HG03064 (cell line): Measurements from ENCODE around the gene SH3BP1.

Experiments
- ATAC-seq: cut with Tn5 transposase; IDR thresholded peaks from one replicate; pipeline ENCODE4 v1.9.1; 2021; ENCODE audit warnings: low read depth; ENCODE audit not compliant: unreplicated experiment

SH3BP1 gene

DNA sequence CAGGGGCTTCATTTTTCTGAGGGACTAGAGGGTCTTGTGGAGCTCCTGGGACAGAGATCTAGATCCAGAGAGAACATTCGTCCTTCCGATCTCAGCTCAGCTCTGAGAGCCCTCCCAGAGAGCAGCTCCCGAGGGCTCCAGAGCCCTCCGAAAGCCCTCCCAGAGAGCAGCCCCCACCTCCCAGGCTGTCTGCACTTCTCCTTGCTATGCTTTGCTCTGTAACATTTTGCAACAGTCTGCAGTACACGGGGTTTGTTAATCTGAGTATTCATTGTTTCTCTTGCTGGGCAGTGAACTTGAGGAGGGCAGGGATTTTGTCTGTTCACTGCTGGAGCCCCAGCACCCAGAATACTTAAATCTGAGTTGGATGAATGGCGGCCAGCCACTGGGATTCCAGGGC, 28.3 kb upstream of the SH3BP1 start:
- ATAC-seq = no peak

DNA sequence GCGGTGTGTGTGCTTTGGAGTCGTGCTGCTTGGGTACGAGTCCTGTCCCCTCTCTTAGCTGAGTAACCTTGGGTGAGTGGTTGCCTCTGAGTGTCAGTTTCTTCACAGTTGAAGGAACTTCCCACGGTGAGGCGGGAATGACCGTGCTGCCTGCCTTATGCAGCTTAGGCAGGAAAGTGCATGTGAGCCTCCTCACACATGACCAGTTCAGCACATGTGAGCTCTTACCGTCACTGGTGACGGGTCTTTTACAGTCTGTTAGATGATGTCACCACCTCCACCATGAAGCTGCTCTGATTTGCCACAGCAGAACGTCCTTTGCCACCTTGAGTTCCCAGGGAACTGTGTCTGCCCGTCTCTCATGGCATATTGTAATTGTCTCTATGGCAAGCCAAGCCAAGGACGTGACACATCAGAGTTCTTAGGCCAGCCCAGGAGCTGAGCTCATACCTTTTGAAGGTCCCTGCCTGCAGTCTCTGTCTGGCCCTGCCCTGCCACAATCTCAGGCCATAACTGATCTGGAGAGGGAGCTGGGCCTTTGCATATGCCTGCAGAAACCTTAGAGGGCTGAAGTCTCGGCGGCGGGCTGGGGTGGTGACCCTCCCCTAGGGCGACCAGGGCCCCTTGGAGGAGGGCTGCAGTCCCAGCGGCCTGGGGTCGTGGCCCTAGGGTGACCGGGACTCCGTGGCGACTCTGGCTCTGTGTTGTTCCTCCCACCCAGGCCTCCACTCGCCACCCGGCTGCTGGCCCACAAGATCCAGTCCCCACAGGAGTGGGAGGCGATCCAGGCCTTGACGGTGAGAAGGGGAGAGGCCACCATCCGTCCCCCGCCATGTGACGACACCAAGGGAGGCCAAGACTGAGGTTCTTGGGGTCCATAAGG, 23.0 kb upstream of the SH3BP1 start:
- ATAC-seq = no peak

DNA sequence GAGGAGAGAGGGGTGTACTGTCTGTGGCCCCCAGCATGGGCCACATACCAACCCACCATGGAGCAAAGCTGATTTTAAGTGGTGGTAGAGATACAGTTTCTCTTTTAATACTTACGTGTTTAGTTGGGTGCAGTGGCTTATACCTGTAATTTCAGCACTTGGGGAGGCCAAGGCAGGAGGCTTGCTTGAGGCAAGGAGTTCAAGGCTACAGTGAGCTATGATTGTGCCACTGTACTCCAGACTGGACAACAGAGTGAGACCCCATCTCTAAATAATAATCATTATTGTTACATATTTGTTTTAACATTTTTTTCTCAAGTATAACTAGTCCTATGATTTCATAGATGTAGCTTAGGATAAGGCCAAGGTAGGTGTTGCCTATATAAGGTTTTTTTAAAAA, 22.0 kb upstream of the SH3BP1 start:
- ATAC-seq = no peak

DNA sequence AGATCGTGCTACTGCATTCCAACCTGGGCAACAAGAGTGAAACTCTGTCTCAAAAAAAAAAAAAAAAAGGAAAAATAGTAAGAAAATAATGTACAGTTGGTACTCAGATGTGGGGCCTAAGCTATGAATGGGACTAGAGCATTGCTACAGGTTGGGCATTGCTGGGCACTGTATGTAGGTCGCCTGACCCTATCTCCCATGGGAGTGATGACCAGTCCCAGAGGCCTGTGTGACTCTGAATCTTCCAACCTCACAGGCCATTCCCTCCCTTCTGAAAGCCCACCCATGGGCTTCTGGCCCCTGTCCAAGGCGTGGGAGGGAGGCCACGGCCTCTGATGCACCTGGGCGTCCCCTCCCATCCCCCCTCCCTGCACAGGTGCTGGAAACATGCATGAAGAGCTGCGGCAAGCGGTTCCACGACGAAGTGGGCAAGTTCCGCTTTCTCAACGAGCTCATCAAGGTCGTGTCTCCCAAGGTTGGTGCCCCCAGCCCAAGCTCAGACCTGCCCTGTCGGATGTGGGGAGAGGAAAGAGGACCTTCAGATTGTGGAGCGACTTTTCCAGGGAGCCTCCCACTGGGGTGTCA, 21.3 kb upstream of the SH3BP1 start:
- ATAC-seq = no peak

DNA sequence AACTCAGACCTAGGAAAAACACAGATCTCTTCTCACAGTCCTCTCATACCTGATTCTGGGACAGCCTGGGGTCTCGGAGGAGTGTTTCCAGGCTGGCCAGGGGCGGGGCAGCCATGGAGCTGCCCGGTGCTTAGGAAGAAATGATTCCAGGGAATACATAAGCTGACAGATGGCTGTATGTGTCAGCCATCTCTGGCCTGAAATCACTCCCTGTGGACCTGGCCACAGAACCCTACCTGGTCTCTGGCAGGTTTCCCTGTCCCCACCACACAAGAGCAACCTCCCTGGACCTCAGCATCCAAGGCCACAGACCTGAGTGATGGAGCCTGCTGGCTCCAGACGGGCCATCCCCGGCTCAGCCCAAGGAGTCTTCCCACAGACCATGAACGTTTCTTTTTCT, 20.8 kb upstream of the SH3BP1 start:
- no peak for ATAC-seq

DNA sequence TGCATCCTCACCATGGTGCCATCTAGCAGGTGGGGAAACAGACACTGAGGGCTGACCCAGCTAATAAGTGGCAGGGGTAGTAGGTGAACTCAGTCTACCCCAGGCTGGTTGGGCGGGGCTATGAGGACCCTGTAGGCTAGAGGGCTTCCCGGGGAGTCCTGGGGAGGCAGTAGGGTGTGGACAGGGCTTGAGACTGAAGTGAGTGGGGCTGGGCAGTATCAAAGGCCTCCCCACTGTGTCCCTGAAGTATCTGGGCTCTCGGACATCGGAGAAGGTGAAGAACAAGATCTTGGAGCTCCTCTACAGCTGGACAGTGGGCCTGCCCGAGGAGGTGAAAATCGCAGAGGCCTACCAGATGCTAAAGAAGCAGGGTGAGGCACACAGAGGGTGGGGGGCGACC, 19.5 kb upstream of the SH3BP1 start:
- ATAC-seq = no peak

DNA sequence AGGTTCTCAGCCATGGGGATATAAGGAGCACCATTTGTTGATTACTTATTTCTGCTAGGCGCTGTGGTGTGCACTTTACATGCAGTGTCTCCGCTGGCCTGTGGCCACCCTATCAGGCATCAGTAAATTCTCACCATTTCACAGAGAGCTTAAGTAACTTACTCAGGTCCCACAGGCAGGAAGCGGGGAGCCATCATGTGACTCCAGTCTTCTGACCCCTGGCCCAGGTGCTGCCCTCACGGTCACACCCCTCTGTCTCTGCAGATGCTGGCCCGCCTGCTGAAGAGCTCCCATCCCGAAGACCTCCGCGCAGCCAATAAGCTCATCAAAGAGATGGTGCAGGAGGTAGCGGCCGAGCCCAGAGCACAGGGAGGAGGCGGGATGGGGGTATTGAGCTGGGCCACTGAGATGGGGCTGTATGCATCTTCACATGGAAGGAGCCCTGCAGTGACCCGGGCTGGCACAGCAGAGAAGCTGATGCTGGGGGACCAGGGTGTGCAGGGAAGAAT, 18.1 kb upstream of the SH3BP1 start:
- no peak for ATAC-seq

DNA sequence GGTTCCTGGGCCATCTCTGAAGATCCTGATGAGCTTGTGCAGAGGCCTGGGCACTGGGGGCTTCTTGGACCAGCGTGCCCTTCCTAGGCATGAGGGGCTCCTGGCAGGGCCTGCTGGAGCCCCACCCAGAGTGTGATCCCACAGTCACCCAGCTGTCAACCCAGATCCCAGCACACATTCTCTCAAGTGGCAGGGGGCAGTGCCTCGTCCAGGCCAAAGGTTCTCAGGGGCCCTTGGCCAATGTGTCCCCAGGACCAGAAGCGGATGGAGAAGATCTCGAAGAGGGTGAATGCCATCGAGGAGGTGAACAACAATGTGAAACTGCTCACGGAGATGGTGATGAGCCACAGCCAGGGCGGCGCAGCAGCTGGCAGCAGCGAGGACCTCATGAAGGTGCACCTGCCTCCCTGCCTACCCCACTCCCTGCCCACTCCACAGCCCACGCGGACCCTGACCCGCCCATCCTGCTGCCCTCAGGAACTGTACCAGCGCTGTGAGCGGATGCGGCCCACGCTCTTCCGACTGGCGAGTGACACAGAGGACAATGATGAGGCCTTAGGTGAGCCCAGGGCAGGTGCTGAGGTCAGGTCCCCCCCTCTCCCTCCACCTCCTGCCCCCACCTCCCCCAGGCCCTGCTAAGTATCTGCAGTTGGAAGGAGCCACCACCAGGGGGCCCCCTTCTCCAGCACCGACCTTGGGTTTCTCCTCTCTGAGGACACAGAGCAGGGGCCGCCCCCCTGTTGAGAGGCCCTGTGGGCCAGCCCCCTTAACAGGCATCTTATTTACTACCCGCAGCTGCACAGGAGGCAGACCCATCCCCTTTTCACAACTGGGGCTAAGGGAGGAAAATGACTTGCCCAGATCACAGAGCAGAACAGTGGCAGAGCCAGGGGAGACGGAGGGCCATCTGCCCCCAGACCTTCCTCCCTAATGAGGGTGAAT, 16.1 kb upstream of the SH3BP1 start:
- ATAC-seq = no peak

DNA sequence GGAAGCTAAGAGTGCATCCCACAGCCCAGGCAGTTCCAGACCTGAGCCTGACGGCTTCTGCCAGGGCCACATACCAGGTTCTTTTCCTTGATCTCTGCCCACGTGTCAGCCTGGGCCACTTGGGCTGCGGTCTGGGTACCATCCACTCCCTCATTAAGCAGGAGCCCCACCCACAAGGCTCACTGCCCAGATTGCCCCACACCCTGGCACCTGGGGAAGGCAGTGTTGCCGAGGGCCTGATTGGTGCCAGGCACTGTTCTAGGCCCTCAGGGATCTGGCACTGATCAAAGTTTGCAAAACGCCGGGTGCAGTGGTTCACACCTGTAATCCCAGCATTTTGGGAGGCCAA, 15.5 kb upstream of the SH3BP1 start:
- ATAC-seq = no peak

DNA sequence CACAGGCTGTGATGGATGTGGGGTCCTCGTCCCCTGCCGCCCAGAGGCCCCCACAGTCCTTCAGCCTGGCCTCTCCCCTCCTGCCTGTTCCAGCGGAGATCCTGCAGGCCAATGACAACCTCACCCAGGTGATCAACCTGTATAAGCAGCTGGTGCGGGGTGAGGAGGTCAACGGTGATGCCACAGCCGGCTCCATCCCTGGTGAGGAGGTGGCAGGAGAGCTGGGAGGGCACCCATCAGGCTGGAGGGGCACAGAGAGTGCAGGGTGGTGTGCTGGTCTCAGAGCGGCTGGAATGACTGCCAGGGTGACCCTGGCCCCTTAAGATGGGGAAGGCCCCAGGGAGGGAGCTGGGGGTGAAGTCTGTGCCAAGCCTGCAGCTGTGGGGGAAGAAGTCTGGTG, 14.6 kb upstream of the SH3BP1 start:
- no peak for ATAC-seq

DNA sequence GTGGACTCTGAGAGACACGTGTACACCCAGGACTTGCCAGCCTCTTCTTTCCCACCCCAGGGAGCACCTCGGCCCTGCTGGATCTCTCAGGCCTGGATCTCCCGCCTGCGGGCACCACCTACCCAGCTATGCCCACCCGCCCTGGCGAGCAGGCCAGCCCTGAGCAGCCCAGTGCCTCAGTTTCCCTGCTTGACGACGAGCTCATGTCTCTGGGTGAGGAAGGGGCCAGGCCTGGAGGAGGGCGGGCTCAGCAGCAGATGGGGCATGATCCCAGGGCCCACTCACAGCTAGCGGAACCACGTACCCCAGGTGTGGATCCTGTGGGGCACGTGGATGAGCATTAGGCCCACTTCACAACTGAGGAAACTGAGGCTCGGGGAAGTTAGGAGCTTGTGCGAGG, 13.7 kb upstream of the SH3BP1 start:
- no peak for ATAC-seq

DNA sequence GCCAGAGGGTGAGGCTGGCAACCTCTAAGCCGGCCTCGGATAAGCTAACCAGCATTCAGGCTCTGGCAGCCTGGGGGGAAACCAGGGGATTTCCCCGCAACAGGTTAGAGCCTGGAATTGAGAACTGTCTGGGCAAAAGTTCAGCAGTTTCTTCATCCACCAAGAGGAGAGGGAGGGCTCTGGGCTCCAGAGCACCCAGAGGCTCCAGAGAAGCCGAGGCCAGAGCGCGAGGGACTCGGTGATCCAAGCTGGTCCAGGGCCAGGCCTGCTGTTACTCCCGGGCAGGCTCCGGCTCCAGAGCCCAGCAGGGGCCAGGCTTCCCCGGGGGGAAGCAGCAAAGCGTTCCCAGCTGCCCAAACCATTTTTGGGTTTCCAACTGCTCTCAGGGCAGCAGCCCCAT, 13.3 kb upstream of the SH3BP1 start:
- ATAC-seq = no peak

DNA sequence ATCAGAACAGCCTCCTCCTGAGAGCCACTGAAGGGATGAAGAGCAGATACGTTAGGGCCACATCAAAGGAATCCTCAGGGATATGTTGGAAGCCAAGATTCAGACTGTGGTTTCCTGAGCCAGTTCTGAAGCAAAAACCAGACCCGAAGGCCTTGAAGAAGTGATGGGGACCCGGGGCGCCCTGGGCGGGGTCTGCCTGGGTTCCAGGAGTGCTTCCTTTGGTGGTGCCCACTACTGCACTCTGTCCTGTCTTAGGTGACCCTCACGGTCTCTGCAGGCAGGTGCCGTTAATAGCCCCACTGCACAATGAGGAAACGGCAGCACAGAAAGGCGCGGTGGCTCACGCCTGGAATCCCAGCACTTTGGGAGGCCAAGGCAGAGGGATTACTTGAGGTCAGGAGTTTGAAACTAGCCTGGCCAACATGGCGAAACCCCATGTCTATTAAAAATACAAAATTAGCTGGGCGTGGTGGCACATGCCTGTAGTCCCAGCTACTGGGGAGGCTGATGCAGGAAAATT, 12.9 kb upstream of the SH3BP1 start:
- no peak for ATAC-seq

DNA sequence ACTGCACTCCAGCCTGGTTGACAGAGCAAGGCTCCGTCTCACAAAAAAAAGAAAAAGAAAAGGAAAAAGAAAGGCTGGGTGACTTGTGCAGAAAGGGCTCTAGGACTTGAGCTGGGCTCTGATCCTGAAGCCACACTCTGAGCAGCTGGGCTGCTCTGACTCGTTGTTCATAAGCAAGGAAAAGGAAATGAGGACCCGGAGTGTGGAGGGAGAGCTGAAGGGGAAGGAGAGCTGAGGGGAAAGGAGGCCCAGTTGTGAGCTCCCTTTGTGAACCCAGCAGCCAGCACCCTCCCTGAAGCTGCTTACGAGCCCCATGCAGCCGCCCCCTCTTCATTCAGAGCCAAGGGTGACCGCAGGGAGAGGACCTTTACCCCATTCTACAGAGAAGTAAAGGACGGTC, 12.3 kb upstream of the SH3BP1 start:
- ATAC-seq = no peak

DNA sequence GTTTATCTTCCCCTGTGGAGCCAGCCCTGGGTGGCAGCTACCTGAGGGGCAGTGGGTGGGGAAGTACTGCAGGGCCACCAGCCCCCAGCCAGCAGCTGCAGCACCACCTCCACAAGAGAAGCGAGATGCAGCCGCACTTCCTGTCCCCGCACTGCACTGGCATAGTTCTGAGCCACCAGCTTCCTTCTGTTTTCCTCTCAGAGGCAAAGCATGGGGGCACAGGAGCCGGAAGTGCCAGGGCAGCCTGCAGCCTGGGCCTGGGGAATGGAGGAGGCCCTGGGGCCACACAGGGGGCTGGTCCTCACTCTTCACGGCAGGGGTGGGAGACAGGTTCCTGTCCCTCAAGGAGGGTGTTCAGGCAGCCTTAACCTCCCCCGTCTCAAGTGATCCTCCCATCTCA, 11.9 kb upstream of the SH3BP1 start:
- no peak for ATAC-seq

DNA sequence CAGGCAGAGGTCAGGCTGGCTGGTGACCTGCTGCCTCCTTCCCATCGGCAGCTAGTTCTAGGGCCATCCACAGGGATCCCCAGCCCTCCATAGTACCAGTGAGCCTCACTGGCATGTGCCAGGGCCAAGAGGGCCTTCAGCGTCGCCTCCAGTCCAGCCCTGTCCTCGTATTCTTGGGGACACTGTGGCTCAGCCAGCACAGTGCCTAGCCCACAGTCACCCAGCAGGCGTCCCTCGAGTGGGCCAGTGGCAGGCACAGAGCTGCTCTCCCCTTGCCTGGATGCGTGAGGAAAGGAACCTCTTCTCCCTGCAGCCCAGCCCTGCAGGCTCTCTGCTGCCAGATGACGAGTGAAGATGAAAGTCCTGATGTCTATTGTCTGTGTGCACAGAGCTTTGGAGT, 10.6 kb upstream of the SH3BP1 start:
- no peak for ATAC-seq

DNA sequence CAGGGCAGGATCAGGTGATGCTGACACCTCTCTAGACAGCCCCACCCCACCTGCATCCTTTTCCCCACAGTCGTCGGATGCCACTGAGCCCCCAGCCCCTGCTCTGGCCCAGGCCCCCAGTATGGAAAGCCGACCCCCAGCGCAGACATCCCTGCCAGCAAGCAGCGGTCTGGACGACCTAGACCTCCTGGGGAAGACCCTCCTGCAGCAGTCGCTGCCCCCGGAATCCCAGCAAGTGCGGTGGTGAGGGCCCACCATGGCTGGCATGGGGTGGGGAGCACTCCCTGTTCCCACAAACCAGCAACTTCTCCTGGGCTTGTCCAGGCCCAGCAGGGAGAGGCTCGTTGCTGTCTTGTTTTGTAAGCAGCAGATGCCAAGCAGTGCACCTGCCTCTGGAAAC, 9.5 kb upstream of the SH3BP1 start:
- ATAC-seq = no peak

DNA sequence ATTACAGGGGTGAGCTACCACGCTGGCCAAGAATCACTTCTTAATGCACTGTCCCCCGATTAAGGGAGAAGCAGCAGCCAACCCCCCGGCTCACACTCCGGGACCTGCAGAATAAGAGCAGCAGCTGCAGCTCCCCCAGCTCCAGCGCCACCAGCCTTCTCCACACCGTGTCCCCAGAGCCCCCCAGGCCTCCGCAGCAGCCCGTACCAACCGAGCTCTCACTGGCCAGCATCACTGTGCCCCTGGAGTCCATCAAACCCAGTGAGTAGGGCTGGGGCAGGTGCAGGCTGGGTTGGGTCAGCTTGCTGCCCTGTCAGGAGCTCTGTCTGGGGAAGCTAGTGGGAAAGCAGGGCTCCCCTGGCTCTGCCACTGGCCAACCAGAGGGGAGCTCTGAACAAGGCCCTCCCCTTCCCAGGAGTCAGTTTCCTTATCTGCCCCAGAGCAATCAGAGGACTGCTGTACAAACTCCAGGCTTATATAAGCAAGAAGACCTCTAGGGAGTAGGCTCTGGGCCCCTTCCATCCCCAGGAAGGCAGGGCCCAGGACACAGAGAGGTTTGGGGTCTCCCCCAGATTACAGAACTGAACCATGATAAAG, 8.5 kb upstream of the SH3BP1 start:
- ATAC-seq = no peak

DNA sequence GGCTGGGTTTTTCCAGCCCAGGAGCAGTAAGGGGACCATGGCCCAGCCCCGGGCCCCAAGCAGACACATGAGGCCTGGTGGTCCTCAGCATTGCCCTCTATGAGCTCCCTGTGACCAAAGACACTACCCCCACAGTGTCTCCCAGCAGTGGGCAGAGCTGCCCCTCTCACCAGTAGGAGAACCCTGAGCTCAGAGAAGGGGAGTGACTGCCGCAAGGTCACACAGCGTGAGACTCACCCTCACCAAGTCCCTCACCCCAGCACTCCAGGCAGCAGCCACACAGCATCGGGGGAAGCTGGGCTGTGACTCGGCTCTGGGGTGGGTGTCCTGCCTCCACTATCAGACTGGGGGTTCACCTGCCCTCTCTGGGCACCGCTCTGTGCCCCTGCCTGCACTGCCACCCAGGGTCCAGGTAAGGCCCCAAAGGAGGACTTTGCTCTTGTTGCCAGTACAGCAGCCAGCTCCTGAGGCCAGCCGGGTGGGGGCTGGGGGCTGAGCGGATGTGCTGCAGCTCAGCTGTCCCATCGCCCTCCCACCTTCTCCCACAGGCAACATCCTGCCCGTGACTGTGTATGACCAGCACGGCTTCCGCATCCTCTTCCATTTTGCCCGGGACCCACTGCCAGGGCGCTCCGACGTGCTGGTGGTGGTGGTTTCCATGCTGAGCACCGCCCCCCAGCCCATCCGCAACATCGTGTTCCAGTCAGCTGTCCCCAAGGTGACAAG, 7.9 kb upstream of the SH3BP1 start:
- ATAC-seq = no peak
